SK-N-SH (cell line): ENCODE results near the gene NRG4. TPM values are rescaled to one million over a fixed set of nuclear protein-coding genes. Genes with fewer than 3 reads are reported as not detected.

Experiments used
- CTCF ChIA-PET: fragments of 300-600, 350-600 bp; formaldehyde crosslinking; extraction: SDS; loops from one replicate; lab custom pipeline; 2021; lab: Yijun Ruan, JAX
- POLR2A ChIA-PET: fragments of 350-600 bp; sonication (Branson Sonifier 250); formaldehyde crosslinking; extraction: SDS; loops from one replicate; lab custom pipeline; 2020; ENCODE audit warnings: antibody characterized with exemption, inconsistent platforms; lab: Yijun Ruan, JAX
- DNase-seq: peaks from one replicate; pipeline ENCODE4 v3.0.0; 2012
- H2AFZ ChIP-seq: fragments of 200-600 bp; sonication (generic); 2 replicates; pipeline ENCODE4 v1.8.1; 2016; ENCODE audit warnings: antibody characterized with exemption, mild to moderate bottlenecking, low read depth
- H3F3A ChIP-seq: fragments of 200-600 bp; sonication (generic); replicated peaks from 2 replicates; pipeline ENCODE3; 2016; ENCODE audit warnings: antibody characterized with exemption, mild to moderate bottlenecking; ENCODE audit not compliant: insufficient read depth
- H3K27ac ChIP-seq, 2 experiments: fragments of 200-500 bp in 1 of 2; fragments of 200-600 bp in 1 of 2; sonication (Bioruptor generic) in 1 of 2; sonication (generic), shearing (Covaris generic) in 1 of 2; 2 replicates each; pipeline versions ENCODE4 v1.5.1 to v1.6.1; 2014 to 2016; ENCODE audit warnings: low read depth in 2 of 2, inconsistent platforms in 1 of 2, low read length in 1 of 2, mild to moderate bottlenecking in 1 of 2, mixed read lengths in 1 of 2
- H3K27me3 ChIP-seq: fragments of 200-600 bp; sonication (generic), shearing (Covaris generic); 2 replicates; pipeline ENCODE4 v1.6.1; 2016; ENCODE audit warnings: mixed run types; ENCODE audit not compliant: insufficient read depth
- H3K36me3 ChIP-seq, 2 experiments: fragments of 200-500 bp in 1 of 2; fragments of 200-600 bp in 1 of 2; sonication (Bioruptor generic) in 1 of 2; sonication (generic) in 1 of 2; replicated peaks in 1 of 2; 2 replicates each; pipeline versions ENCODE3 to v1.5.1; 2014 to 2016; ENCODE audit warnings: low read length in 1 of 2, mild to moderate bottlenecking in 1 of 2; ENCODE audit not compliant: insufficient read depth in 2 of 2, control insufficient read depth in 1 of 2
- H3K4me1 ChIP-seq, 2 experiments: fragments of 200-500 bp in 1 of 2; fragments of 200-600 bp in 1 of 2; sonication (Bioruptor generic) in 1 of 2; sonication (generic), shearing (Covaris generic) in 1 of 2; 2 replicates each; pipeline versions ENCODE4 v1.5.1 to v1.6.1; 2014 to 2016; ENCODE audit warnings: low read depth in 1 of 2, low read length in 1 of 2, mixed run types in 1 of 2; ENCODE audit not compliant: insufficient read depth in 2 of 2, control insufficient read depth in 1 of 2
- H3K4me2 ChIP-seq: fragments of 200-600 bp; sonication (generic), shearing (Covaris generic); 2 replicates; pipeline ENCODE4 v1.6.1; 2017; ENCODE audit warnings: mixed run types
- H3K4me3 ChIP-seq, 2 experiments: fragments of 200-500 bp in 1 of 2; fragments of 200-600 bp in 1 of 2; sonication (Bioruptor generic) in 1 of 2; sonication (generic), shearing (Covaris generic) in 1 of 2; 2 replicates each; pipeline versions ENCODE4 v1.5.1 to v1.8.1; 2014 to 2016; ENCODE audit warnings: low read depth in 2 of 2, inconsistent platforms in 1 of 2, low read length in 1 of 2, mild to moderate bottlenecking in 1 of 2, mixed read lengths in 1 of 2, moderate library complexity in 1 of 2
- H3K79me2 ChIP-seq: fragments of 200-600 bp; sonication (generic); 2 replicates; pipeline ENCODE4 v1.8.1; 2017; ENCODE audit warnings: mild to moderate bottlenecking; ENCODE audit not compliant: insufficient read depth
- H3K9ac ChIP-seq: fragments of 200-600 bp; sonication (generic); 2 replicates; pipeline ENCODE4 v1.6.1; 2017; ENCODE audit warnings: mixed run types
- H3K9me2 ChIP-seq: fragments of 200-600 bp; sonication (generic); 2 replicates; pipeline ENCODE4 v1.6.1; 2017; ENCODE audit warnings: mixed run types
- H3K9me3 ChIP-seq: fragments of 200-600 bp; sonication (generic); 2 replicates; pipeline ENCODE4 v1.6.1; 2017; ENCODE audit warnings: mixed run types, mild to moderate bottlenecking, moderate library complexity
- H4K20me1 ChIP-seq: fragments of 200-600 bp; sonication (generic); 2 replicates; pipeline ENCODE4 v1.6.1; 2017; ENCODE audit warnings: mild to moderate bottlenecking, mixed run types; ENCODE audit not compliant: insufficient read depth
- CHD2 ChIP-seq: fragments of 150-350 bp; IDR thresholded peaks from 2 replicates; pipeline ENCODE4 v1.6.1; 2018; ENCODE audit warnings: low read length; ENCODE audit not compliant: partially characterized antibody
- CTCF ChIP-seq: fragments of 200-600 bp; sonication (generic); IDR thresholded peaks from 2 replicates; pipeline ENCODE4 v1.6.1; 2017; ENCODE audit warnings: antibody characterized with exemption, mild to moderate bottlenecking, moderate library complexity
- ELF1 ChIP-seq: IDR thresholded peaks from 2 replicates; pipeline ENCODE4 v1.4.0; 2012
- EZH2phosphoT487 ChIP-seq: fragments of 200-600 bp; sonication (generic); IDR thresholded peaks from 2 replicates; pipeline ENCODE4 v1.6.1; 2017; ENCODE audit warnings: low read depth, mixed run types, mild to moderate bottlenecking, antibody characterized with exemption, moderate library complexity, borderline replicate concordance
- FOSL2 ChIP-seq: IDR thresholded peaks from 2 replicates; pipeline ENCODE4 v1.4.0; 2012; ENCODE audit warnings: low read depth, mild to moderate bottlenecking, moderate library complexity, borderline replicate concordance
- FOXJ3 ChIP-seq: sonication (generic); formaldehyde crosslinking; IDR thresholded peaks from 2 replicates; pipeline ENCODE4 v1.5.1; 2020; ENCODE audit warnings: mild to moderate bottlenecking, missing genetic modification reagents
- MXI1 ChIP-seq: IDR thresholded peaks from 2 replicates; pipeline ENCODE4 v1.6.1; 2012; ENCODE audit warnings: mild to moderate bottlenecking, low read depth, low read length, improper control_type of control experiment
- NRF1 ChIP-seq: IDR thresholded peaks from 2 replicates; pipeline ENCODE4 v1.6.1; 2012; ENCODE audit warnings: low read depth, mild to moderate bottlenecking, low read length
- POLR2AphosphoS5 ChIP-seq: IDR thresholded peaks from 2 replicates; pipeline ENCODE4 v1.6.1; 2012; ENCODE audit warnings: low read depth, low read length
- RAD21 ChIP-seq: IDR thresholded peaks from 2 replicates; pipeline ENCODE4 v1.6.1; 2012; ENCODE audit warnings: mild to moderate bottlenecking, low read length
- REST ChIP-seq: IDR thresholded peaks from 2 replicates; pipeline ENCODE4 v1.6.1; 2012; ENCODE audit warnings: mild to moderate bottlenecking, low read depth, low read length, moderate library complexity
- RFX5 ChIP-seq: IDR thresholded peaks from 2 replicates; pipeline ENCODE4 v1.6.1; 2012; ENCODE audit warnings: mild to moderate bottlenecking, improper control_type of control experiment, low read length
- RXRA ChIP-seq: IDR thresholded peaks from 2 replicates; pipeline ENCODE4 v1.4.0; 2012; ENCODE audit warnings: low read depth, mild to moderate bottlenecking, borderline replicate concordance
- SIN3A ChIP-seq: IDR thresholded peaks from 2 replicates; pipeline ENCODE4 v1.6.1; 2012; ENCODE audit warnings: low read depth, mild to moderate bottlenecking, low read length, moderate library complexity, borderline replicate concordance
- USF1 ChIP-seq: IDR thresholded peaks from 2 replicates; pipeline ENCODE4 v1.4.0; 2012; ENCODE audit warnings: low read depth, borderline replicate concordance
- YY1 ChIP-seq: IDR thresholded peaks from 2 replicates; pipeline ENCODE4 v1.4.0; 2012; ENCODE audit warnings: low read depth, mild to moderate bottlenecking
- WGBS: methylation state at CpG from one replicate; pipeline ENCODE4 v1.1.6; 2017; ENCODE audit warnings: low lambda C conversion rate; 5-methylcytosine and 5-hydroxymethylcytosine counted together
- polyA plus RNA-seq, 3 experiments: library from polyadenylated mRNA; depleted of rRNA; stranded (reverse); fragments of >200 nt; gene quantifications; 2 replicates each; pipeline ENCODE4 v1.2.3, GENCODE V29; 2012

The NRG4 gene
- polyA plus RNA-seq, 1 of the 3 experiments (the other 2 are of a cell fraction), result not detected

- H2AFZ ChIP-seq, result no peak overlapping the region
- H3K4me1 ChIP-seq, result no peaks in the 10 kb centered on the region
- ChIA-PET POLR2A (no interaction called here), CTCF (interaction anchor here (2.3 kb wide), 1 partner anchor 23 kb away, joined by 8 read pairs; the partner anchor contains the start of gene TMEM266)
- H3F3A ChIP-seq, result no peaks in the 10 kb centered on the region
- H3K79me2 ChIP-seq, result no peaks in the 10 kb centered on the region
- no peak overlapping the region for H3K4me2 ChIP-seq
- H3K9me2 ChIP-seq, result no peaks in the 10 kb centered on the region
- no peak overlapping the region for H3K9ac ChIP-seq
- H3K27me3 ChIP-seq, result no peaks in the 10 kb centered on the region; the same call in 1 of the 2 replicates
- H3K9me3 ChIP-seq, result no peaks in the 10 kb centered on the region
- 16% methylated on average over 3 of the region's 3 CpGs for WGBS
- no peak for TF ChIP-seq USF1
- TF ChIP-seq POLR2AphosphoS5, result no peak
- no peak for TF ChIP-seq RFX5
- TF ChIP-seq REST, result no peak
- TF ChIP-seq FOSL2, result no peak
- no peak for TF ChIP-seq FOXJ3 (CRISPR knock-in tag)
- no peak for TF ChIP-seq ELF1
- no peak for TF ChIP-seq SIN3A
- no peak for TF ChIP-seq MXI1
- TF ChIP-seq EZH2phosphoT487, result no peak
- TF ChIP-seq CHD2, result no peak
- TF ChIP-seq RAD21, result no peak
- TF ChIP-seq RXRA, result no peak
- no peak for TF ChIP-seq CTCF
- no peak for TF ChIP-seq YY1
- TF ChIP-seq NRF1, result no peak
- no peaks in the 10 kb centered on the region for H3K36me3 ChIP-seq
- no peak overlapping the region for H3K27ac ChIP-seq
- no peak overlapping the region for H3K4me3 ChIP-seq
- no peaks in the 10 kb centered on the region for H4K20me1 ChIP-seq
- no peak for DNase-seq
These were observed 23.4 kb upstream of the NRG4 start for GRCh38 chr15:76035593-76035992.
